DMS79 (cell line): ENCODE measurements around the gene CEACAM19.

ENCODE experiments used
- DNase-seq: peaks from one replicate; lab custom pipeline; 2025; lab: John Stamatoyannopoulos, UW

Gene CEACAM19

DNA sequence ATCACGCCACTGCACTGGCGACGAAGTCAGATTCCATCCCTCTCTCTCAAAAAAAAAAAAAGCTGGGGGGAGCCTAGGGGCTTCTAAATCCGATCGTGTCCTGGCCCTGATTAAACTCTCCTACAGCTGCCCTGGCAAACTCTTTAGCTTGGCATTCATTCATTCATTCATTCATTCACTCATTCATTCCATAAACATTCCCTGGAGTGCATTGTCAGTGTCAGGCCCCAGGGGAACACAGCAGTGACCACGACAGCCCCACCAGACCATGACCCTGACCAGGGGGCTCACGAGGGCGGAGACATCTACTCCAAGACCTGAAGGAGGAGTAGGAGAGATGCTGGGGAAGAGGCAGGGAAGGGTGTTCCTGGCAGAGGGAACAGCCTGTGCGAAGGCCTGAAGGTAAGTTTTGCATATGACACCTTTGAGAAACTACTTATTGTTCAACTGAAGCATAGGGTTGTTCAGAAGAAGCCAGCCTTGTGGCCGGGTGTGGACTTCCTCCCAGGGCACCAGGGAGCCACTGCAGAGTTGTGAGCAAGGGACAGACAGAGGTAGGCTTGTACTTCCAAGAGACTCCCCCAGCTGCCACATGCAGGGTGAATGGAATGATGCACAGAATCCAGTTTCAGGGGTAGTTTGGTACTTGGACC is 52.1 kb downstream of the CEACAM19 start:
- DNase-seq, result no peak

GRCh38 chr19:44723952-44724319 is 52.7 kb downstream of the CEACAM19 start:
- DNase-seq, result peak; percentile 15

- DNase-seq, result no peak
Measured at GRCh38 chr19:44725251-44725650, 54.0 kb downstream of the CEACAM19 start.

- no peak for DNase-seq
Measured at GRCh38 chr19:44725684-44726083, 54.4 kb downstream of the CEACAM19 start.

DNA sequence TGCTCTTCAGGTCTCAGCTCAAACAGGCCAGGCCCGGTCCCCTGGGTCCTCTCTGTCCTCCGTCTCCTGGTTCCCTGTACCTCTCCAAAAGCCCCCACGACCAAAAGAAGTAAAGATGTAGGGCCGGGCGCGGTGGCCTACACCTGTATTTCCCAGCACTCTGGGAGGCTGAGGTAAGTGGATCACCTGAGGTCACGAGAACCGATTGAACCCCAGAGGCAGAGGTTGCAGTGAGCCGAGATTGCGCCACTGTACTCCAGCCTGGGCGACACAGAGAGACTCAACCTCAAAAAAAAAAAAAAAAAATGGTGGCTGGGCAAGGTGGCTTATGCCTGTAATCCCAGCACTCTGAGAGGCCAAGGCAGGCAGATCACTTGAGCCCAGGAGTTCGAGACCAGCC is 55.2 kb downstream of the CEACAM19 start:
- no peak for DNase-seq

- DNase-seq, result no peak
Measured at GRCh38 chr19:44728178-44728577, 56.9 kb downstream of the CEACAM19 start.

- DNase-seq, result no peak
Measured at GRCh38 chr19:44729516-44730033, 58.3 kb downstream of the CEACAM19 start.

DNA sequence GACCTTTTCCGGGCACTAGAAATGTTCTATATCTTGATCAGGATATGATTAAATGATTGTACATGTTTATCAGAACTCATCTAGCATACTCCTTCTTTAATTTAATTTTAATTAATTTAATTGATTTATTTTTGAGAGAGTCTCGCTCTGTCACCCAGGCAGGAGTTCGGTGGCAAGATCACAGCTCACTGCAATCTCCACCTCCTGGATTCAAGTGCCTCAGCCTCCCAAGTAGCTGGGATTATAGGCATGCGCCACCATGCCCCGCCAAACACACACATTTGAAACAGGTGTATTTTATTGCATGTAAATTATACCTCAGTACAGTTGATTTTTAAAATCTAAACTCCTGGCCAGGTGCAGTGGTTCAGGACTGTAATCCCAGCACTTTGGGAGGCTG is 59.8 kb downstream of the CEACAM19 start:
- DNase-seq, result no peak

DNA sequence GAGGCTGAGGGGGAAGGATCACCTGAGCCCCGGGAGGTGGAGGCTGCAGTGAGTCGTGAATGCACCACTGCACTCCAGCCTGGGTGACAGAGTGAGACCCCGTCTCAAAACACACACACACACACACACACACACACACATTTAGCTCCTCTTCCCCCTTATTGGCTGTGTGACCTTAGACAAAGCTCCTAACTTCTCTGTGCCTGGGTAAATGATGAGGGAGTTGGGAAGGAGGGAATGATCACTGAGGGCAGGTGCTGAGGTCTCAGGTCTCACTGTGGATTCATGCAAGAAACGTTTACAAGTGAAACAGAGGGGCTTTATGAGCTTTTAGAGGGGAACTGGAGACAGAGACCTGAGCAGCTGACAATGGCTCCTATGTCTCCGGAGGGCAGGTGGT is 60.3 kb downstream of the CEACAM19 start:
- DNase-seq, result no peak

GRCh38 chr19:44732235-44733014 is 61.1 kb downstream of the CEACAM19 start:
- no peak for DNase-seq
